GM12864 (cell line): ENCODE measurements around the gene RAMP2.
"Not testable (repeated sequence)": the region's sequence is repeated elsewhere in the genome, so short reads cannot be mapped to it uniquely, and the experiment has no call there.

Experiments
- DNase-seq: peaks from one replicate; pipeline ENCODE4 v3.0.0-alpha.2; 2011; ENCODE audit warnings: low read depth
- H3K4me3 ChIP-seq: 2 replicates; pipeline ENCODE4 v1.5.1; 2011; ENCODE audit warnings: mild to moderate bottlenecking, low read depth, low read length, control low read depth
- CTCF ChIP-seq: IDR thresholded peaks from 2 replicates; pipeline ENCODE4 v1.5.1; 2011; ENCODE audit warnings: low read depth, mild to moderate bottlenecking, moderate library complexity, low read length, control low read depth, inconsistent platforms; ENCODE audit errors: missing control alignments

The RAMP2 gene

DNA sequence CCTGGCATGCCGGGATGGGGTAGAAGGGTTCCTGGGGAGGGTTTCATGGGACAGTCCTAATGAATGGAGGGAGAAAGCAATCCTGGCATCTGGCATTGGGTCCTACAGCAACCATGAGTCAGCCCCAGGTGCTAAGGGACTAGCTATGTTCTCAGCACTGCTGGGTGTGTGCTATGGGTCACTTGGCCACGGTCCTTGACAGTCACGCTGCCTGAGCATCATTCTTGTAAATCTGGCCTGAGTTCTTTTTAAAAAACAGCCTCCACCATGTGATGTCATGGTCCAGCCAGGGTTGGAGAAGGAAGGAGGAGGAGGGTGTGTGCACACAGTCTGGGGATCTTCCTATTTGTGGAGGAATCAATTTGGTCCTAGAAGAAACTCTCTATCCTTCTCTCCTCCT lies 6.2 kb upstream of the RAMP2 start:
- DNase-seq, result no peak
- no peak overlapping the region for H3K4me3 ChIP-seq
- TF ChIP-seq CTCF, result no peak

GRCh38 chr17:42759982-42760651 lies 910 bp upstream of the RAMP2 start:
- no peak overlapping the region for H3K4me3 ChIP-seq
- no peak for TF ChIP-seq CTCF
- no peak for DNase-seq

DNA sequence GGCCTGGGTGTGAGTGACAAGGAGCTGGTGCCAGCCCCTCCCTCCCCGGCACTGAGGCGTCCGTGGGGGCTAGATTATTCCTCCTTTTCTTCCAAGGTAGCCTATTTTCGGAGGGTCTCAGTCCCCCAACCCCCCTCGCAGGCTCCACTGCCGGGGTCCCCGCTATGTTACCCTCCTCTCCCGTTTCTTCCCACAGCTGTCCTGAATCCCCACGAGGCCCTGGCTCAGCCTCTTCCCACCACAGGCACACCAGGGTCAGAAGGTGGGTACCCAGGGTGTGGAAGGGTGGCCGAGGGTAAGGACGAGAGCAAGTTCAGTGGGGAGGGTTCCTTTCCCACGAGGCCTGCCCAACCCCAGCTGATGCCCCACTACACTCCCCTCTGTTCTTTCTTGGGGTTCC lies 611 bp downstream of the RAMP2 start:
- H3K4me3 ChIP-seq, result no peak overlapping the region; the same call in 1 of the 2 replicates
- no peak for TF ChIP-seq CTCF
- DNase-seq, result no peak

DNA sequence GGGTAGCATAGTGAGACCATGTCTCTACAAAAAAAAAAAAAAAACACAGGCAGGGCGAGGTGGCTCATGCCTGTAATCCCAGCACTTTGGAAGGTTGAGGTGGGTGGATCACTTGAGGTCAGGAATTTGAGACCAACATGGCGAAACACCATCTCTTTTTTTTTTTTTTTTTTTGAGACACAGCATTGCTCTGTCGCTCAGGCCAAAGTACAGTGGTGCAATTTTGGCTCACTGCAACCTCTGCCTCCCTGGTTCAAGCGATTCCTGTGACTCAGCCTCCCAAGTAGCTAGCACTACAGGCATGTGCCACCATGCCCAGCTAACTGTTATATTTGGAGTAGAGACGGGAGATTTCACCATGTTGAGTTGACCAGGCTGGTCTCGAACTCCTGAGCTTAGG lies 5.1 kb downstream of the RAMP2 start:
- no peak for DNase-seq
- no peak overlapping the region for H3K4me3 ChIP-seq
- no peak for TF ChIP-seq CTCF

DNA sequence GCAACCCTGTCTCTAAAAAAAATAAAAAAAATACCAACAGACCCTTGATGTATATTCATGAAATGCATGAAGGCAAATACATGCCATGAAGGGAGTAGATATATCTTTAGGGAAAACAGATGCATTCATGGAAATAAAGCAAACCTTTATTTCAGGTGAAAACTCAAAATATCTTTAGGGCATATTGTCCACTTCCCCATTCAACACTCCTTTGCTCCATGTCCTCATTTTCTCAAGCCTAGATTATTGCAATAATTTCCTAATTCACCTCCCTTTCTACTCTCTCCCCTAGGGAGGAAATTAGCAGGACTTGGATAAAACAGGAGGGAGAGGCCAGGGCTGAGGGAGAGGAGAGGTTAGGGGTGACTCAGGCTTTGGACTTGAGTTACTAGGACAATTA lies 6.5 kb downstream of the RAMP2 start:
- no peak for DNase-seq
- no peak overlapping the region for H3K4me3 ChIP-seq
- no peak for TF ChIP-seq CTCF

DNA sequence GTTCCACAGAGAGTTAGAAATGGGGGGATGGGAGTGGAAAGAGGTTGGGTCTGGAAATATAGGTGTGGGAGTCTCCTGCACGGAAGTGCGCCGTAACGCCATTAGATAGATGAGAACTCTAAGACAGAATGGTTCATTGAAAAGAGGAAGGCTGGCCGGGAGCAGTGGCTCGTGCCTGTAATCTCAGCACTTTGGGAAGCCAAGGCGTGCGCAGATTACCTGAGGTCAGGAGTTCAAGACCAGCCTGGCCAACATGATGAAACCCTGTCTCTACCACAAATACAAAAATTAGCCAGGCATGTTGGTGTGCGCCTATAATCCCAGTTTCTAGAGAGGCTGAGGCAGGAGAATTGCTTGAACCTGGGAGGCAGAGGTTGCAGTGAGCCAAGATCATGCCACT lies 7.0 kb downstream of the RAMP2 start:
- DNase-seq, H3K4me3 ChIP-seq: not testable (repeated sequence)

DNA sequence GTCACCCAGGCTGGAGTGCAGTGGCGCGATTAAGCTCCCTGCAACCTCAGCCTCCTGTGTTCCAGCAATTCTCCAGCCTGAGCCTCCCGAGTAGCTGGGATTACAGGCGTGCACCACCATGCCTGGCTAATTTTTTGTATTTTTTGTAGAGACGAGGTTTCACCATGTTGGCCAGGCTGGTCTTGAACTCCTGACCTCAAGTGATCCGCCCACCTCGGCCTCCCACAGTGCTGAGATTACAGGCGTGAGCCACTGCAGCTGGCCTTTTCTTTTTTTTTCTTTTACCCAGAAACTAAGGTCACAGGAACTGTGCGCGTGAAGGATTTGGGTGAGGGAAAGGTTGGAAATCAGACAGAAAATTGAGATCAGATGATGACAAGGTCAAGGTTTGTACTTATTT lies 8.9 kb downstream of the RAMP2 start:
- not testable (repeated sequence) for DNase-seq, H3K4me3 ChIP-seq

GRCh38 chr17:42772945-42773289 lies 11.9 kb downstream of the RAMP2 start:
- DNase-seq, result no peak
- TF ChIP-seq CTCF, result peak; percentile 3
- H3K4me3 ChIP-seq, result peak overlapping the region; percentile 93
